K562 (cell line): Measurements from ENCODE around the gene CHD2. TPM values are rescaled to one million over a fixed set of nuclear protein-coding genes. Genes with fewer than 3 reads are reported as not detected.
A peak's percentile ranks its signal among the peaks of the same experiment; 100 is the strongest.

Experiments
- ATAC-seq: fragments of 200-7000 bp; cut with Tn5 transposase; 3 replicates; pipeline ENCODE4 v1.9.1; 2020; ENCODE audit warnings: moderate library complexity
- BruUV-seq: library from RNA; stranded (reverse); fragments of 400-500 nt; replicated peaks from 2 replicates; lab custom pipeline; 2021; lab: Mats Ljungman, UMichigan
- CTCF ChIA-PET: fragments of 300-600 bp; formaldehyde crosslinking; extraction: SDS; loops from one replicate; lab custom pipeline; 2021; ENCODE audit warnings: low intra/inter-chr PET ratio; lab: Yijun Ruan, JAX
- POLR2A ChIA-PET: fragments of 300-600, 350-650 bp; sonication (Branson Sonifier 250); formaldehyde crosslinking; extraction: SDS; loops from one replicate; lab custom pipeline; 2021; ENCODE audit warnings: antibody characterized with exemption, inconsistent platforms; lab: Yijun Ruan, JAX
- DNase-seq, 4 experiments: peaks; one replicate each; pipeline versions ENCODE4 v3.0.0 to v3.0.0-alpha.2; 2011 to 2018; ENCODE audit warnings: low spot score in 3 of 4, mixed read lengths in 3 of 4; ENCODE audit errors: extremely low read depth in 1 of 4
- FAIRE-seq: peaks from 2 replicates; lab custom pipeline; 2011; peaks lifted over from hg19 to GRCh38; lab: Jason Lieb, UNC
- H2AFZ ChIP-seq: 2 replicates; pipeline ENCODE4 v1.6.0; 2011; ENCODE audit warnings: low read depth, low read length, control low read depth, inconsistent platforms
- H3K27ac ChIP-seq: fragments of 200-600 bp; 3 replicates; pipeline ENCODE4 v1.8.0; 2011; ENCODE audit warnings: low read depth, mild to moderate bottlenecking, control low read depth, inconsistent platforms, low read length, moderate library complexity, mixed read lengths; ENCODE audit errors: extremely low read depth
- H3K27me3 ChIP-seq, 2 experiments: fragments of 300-600 bp in 1 of 2; 2 replicates in 1 of 2; 3 replicates in 1 of 2; pipeline versions ENCODE4 v1.6.0 to v1.8.0; 2011; ENCODE audit warnings: inconsistent platforms in 2 of 2, low read length in 2 of 2, mild to moderate bottlenecking in 1 of 2, mixed read lengths in 1 of 2, moderate library complexity in 1 of 2; ENCODE audit not compliant: control insufficient read depth in 2 of 2, insufficient read depth in 2 of 2
- H3K36me3 ChIP-seq: fragments of 300-600 bp; 3 replicates; pipeline ENCODE4 v1.8.0; 2011; ENCODE audit warnings: mild to moderate bottlenecking, low read length, inconsistent platforms; ENCODE audit not compliant: control insufficient read depth, insufficient read depth
- H3K4me1 ChIP-seq, 2 experiments: fragments of 200-600 bp in 1 of 2; replicated peaks in 1 of 2; 2 replicates in 1 of 2; 3 replicates in 1 of 2; pipeline versions ENCODE4 v1.5.1 to v1.8.0; 2011; ENCODE audit warnings: inconsistent platforms in 2 of 2, low read length in 2 of 2, mild to moderate bottlenecking in 1 of 2, mixed read lengths in 1 of 2, moderate library complexity in 1 of 2; ENCODE audit not compliant: control insufficient read depth in 2 of 2, insufficient read depth in 2 of 2
- H3K4me2 ChIP-seq: 2 replicates; pipeline ENCODE4 v1.6.1; 2011; ENCODE audit warnings: low read length, control low read depth, inconsistent platforms, mixed read lengths; ENCODE audit not compliant: insufficient read depth
- H3K4me3 ChIP-seq: fragments of 200-600 bp; sonication (generic), shearing (Covaris generic); 2 replicates; pipeline ENCODE4 v1.5.1; 2016; ENCODE audit warnings: control low read depth, inconsistent platforms
- H3K79me2 ChIP-seq: fragments of 200-600 bp; 3 replicates; pipeline ENCODE4 v1.8.0; 2011; ENCODE audit warnings: low read length, inconsistent platforms; ENCODE audit not compliant: control insufficient read depth, insufficient read depth
- H3K9ac ChIP-seq, 2 experiments: 2 replicates each; pipeline versions ENCODE4 v1.6.0 to v1.6.1; 2011; ENCODE audit warnings: low read depth in 2 of 2, low read length in 2 of 2, control low read depth in 1 of 2, inconsistent platforms in 1 of 2, mild to moderate bottlenecking in 1 of 2, mixed read lengths in 1 of 2; ENCODE audit not compliant: insufficient read depth in 1 of 2
- H3K9me1 ChIP-seq: one replicate; pipeline ENCODE4 v1.6.0; 2011; ENCODE audit warnings: inconsistent platforms, mild to moderate bottlenecking, low read length, moderate library complexity; ENCODE audit not compliant: control insufficient read depth, insufficient read depth
- H3K9me3 ChIP-seq: replicated peaks from 2 replicates; pipeline ENCODE4 v1.5.1; 2011; ENCODE audit warnings: low read depth, low read length, inconsistent platforms; ENCODE audit not compliant: control insufficient read depth, insufficient read depth
- H4K20me1 ChIP-seq: replicated peaks from 2 replicates; pipeline ENCODE4 v1.6.1; 2011; ENCODE audit warnings: low read length, inconsistent platforms, mixed read lengths; ENCODE audit not compliant: control insufficient read depth, insufficient read depth
- C11orf30 ChIP-seq: fragments of 450-650 bp; IDR thresholded peaks from 2 replicates; pipeline ENCODE4 v1.6.1; 2016; ENCODE audit warnings: low read depth, mild to moderate bottlenecking
- CTCFL ChIP-seq: IDR thresholded peaks from 2 replicates; pipeline ENCODE4 v1.6.1; 2011; ENCODE audit warnings: borderline replicate concordance, low read depth, mild to moderate bottlenecking, moderate library complexity, low read length; ENCODE audit not compliant: insufficient read depth, poor library complexity, severe bottlenecking
- LARP7 ChIP-seq: fragments of 450-650 bp; IDR thresholded peaks from 2 replicates; pipeline ENCODE4 v1.6.1; 2016
- MCM7 ChIP-seq, 2 experiments: fragments of 450-650 bp; IDR thresholded peaks; 2 replicates each; pipeline ENCODE4 v1.6.1; 2016 to 2018
- NFE2L1 ChIP-seq: fragments of 450-650 bp; IDR thresholded peaks from 2 replicates; pipeline ENCODE4 v1.6.1; 2016; ENCODE audit warnings: missing genetic modification characterization, low read depth, mild to moderate bottlenecking, missing compliant biosample characterization, moderate library complexity, borderline replicate concordance
- RBM22 ChIP-seq: fragments of 200-400 bp; formaldehyde crosslinking; IDR thresholded peaks from 2 replicates; pipeline ENCODE4 v1.6.1; 2018; ENCODE audit warnings: low read length, low read depth; ENCODE audit not compliant: poor library complexity, severe bottlenecking
- SAFB ChIP-seq: fragments of 200-400 bp; formaldehyde crosslinking; IDR thresholded peaks from 2 replicates; pipeline ENCODE4 v1.6.1; 2017; ENCODE audit warnings: low read depth, low read length, borderline replicate concordance
- SFPQ ChIP-seq: fragments of 200-400 bp; formaldehyde crosslinking; IDR thresholded peaks from 2 replicates; pipeline ENCODE4 v1.6.1; 2017; ENCODE audit warnings: mild to moderate bottlenecking, low read depth, low read length, moderate library complexity
- SP1 ChIP-seq: sonication (generic); formaldehyde crosslinking; IDR thresholded peaks from 2 replicates; pipeline ENCODE4 v1.8.1; 2022; ENCODE audit warnings: mild to moderate bottlenecking, missing genetic modification reagents
- TARDBP ChIP-seq: fragments of 450-650 bp; IDR thresholded peaks from 2 replicates; pipeline ENCODE4 v1.6.1; 2016
- ZNF316 ChIP-seq: fragments of 450-650 bp; IDR thresholded peaks from 2 replicates; pipeline ENCODE4 v1.6.1; 2016
- ZNF507 ChIP-seq: conservative IDR thresholded peaks from 2 replicates; pipeline ENCODE4 v1.6.1; 2017; ENCODE audit warnings: missing genetic modification characterization, missing compliant biosample characterization
- WGBS: fragments of 100-300 bp; shearing (Covaris generic); methylation state at CpG from one replicate; pipeline ENCODE4 v1.1.6; 2016; ENCODE audit warnings: low coverage, mixed read lengths; ENCODE audit not compliant: insufficient coverage; ENCODE audit errors: missing lambda C conversion rate; 5-methylcytosine and 5-hydroxymethylcytosine counted together
- in situ Hi-C: fragments of 300-500 bp; cut with MboI; formaldehyde crosslinking; loops from 4 replicates; pipeline ENCODE4 v1.15.0; 2018; ENCODE audit warnings: inconsistent platforms, mixed read lengths
- intact Hi-C: fragments of 100-400 bp; cut with micrococcal nuclease; formaldehyde crosslinking; loops from 2 replicates; pipeline ENCODE4 v1.14.2; 2022
- polyA plus RNA-seq, 8 experiments: library from polyadenylated mRNA; depleted of rRNA in 4 of 8; stranded (reverse) in 5 of 8; unstranded in 3 of 8; fragments of >200 nt; fragmentation: Nextera tagmentation in 2 of 8; fragmentation: Illumina TruSeq in 1 of 8; extraction: Ambion mirVana in 2 of 8; extraction: Trizol in 1 of 8; gene quantifications; 2 replicates each; pipeline versions ENCODE4 v1.2.1 to v1.2.3, GENCODE V29; 2011 to 2014; ENCODE audit warnings: inconsistent platforms in 1 of 8, missing spikeins in 1 of 8
- total RNA-seq, 7 experiments: library from RNA; depleted of rRNA in 6 of 7; stranded (reverse); fragments of >200 nt in 6 of 7; fragmentation: Illumina TruSeq in 2 of 7; extraction: Trizol in 2 of 7; gene quantifications; 2 replicates each; pipeline versions ENCODE4 v1.2.1 to v1.2.3, GENCODE V29; 2011 to 2021; ENCODE audit warnings: low replicate concordance in 1 of 7
- TF ChIP-seq, protein P1 (sequence below): fragments of 450-650 bp; IDR thresholded peaks from 2 replicates; pipeline ENCODE4 v1.6.1; 2016
- TF ChIP-seq, protein P2 (sequence below), 2 experiments: fragments of 450-650 bp; IDR thresholded peaks; 2 replicates each; pipeline ENCODE4 v1.6.1; 2018; ENCODE audit warnings: mild to moderate bottlenecking in 2 of 2, low read depth in 1 of 2; ENCODE audit not compliant: partially characterized antibody in 2 of 2

CHD2 gene
- total and polyA plus RNA-seq, 9 of the 15 experiments (the other 6 are each of a cell fraction or from before 2014, with no cell fraction given), result 38.9 to 70.8 (median 56.2) TPM

- POLR2A ChIA-PET, result interaction anchor here (0.7 to 1.5 kb wide), 4 partner anchors 14 to 145 kb away, joined by 3 to 5 read pairs (median 4); no protein-coding TSS in a partner anchor
- peaks cover under 1% of the 10 kb centered on the region; the same call in 1 of the 3 replicates for H3K79me2 ChIP-seq
- TF ChIP-seq TARDBP, result no peak
- TF ChIP-seq, protein P1, sequence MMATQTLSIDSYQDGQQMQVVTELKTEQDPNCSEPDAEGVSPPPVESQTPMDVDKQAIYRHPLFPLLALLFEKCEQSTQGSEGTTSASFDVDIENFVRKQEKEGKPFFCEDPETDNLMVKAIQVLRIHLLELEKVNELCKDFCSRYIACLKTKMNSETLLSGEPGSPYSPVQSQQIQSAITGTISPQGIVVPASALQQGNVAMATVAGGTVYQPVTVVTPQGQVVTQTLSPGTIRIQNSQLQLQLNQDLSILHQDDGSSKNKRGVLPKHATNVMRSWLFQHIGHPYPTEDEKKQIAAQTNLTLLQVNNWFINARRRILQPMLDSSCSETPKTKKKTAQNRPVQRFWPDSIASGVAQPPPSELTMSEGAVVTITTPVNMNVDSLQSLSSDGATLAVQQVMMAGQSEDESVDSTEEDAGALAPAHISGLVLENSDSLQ, result no peak
- no peak for TF ChIP-seq CTCFL
- TF ChIP-seq SFPQ, result no peak
- no peak for TF ChIP-seq ZNF507 (tag)
- TF ChIP-seq C11orf30, result peak; percentile 26; the same call in 1 of the 2 replicates
- no peak for TF ChIP-seq NFE2L1 (tag)
- no peak for TF ChIP-seq SAFB
- no peak for TF ChIP-seq LARP7
- no peak for TF ChIP-seq MCM7 (IDR thresholded peaks at IDR 0.05)
- TF ChIP-seq SP1 (CRISPR knock-in tag), result no peak
- TF ChIP-seq, protein P2, sequence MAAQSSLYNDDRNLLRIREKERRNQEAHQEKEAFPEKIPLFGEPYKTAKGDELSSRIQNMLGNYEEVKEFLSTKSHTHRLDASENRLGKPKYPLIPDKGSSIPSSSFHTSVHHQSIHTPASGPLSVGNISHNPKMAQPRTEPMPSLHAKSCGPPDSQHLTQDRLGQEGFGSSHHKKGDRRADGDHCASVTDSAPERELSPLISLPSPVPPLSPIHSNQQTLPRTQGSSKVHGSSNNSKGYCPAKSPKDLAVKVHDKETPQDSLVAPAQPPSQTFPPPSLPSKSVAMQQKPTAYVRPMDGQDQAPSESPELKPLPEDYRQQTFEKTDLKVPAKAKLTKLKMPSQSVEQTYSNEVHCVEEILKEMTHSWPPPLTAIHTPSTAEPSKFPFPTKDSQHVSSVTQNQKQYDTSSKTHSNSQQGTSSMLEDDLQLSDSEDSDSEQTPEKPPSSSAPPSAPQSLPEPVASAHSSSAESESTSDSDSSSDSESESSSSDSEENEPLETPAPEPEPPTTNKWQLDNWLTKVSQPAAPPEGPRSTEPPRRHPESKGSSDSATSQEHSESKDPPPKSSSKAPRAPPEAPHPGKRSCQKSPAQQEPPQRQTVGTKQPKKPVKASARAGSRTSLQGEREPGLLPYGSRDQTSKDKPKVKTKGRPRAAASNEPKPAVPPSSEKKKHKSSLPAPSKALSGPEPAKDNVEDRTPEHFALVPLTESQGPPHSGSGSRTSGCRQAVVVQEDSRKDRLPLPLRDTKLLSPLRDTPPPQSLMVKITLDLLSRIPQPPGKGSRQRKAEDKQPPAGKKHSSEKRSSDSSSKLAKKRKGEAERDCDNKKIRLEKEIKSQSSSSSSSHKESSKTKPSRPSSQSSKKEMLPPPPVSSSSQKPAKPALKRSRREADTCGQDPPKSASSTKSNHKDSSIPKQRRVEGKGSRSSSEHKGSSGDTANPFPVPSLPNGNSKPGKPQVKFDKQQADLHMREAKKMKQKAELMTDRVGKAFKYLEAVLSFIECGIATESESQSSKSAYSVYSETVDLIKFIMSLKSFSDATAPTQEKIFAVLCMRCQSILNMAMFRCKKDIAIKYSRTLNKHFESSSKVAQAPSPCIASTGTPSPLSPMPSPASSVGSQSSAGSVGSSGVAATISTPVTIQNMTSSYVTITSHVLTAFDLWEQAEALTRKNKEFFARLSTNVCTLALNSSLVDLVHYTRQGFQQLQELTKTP (IDR thresholded peaks at IDR 0.05; ENCODE audit: low read depth in 1 of 2, partially characterized antibody in 2 of 2), result no peak
- peak; percentile 53; the same call in 1 of the 2 replicates for TF ChIP-seq ZNF316
- TF ChIP-seq RBM22, result peak; percentile 26
Observed at GRCh38 chr15:92953566-92953965, 53.4 kb downstream of the CHD2 start.

More at GRCh38 chr15:92953566-92953965, 53.4 kb downstream of the CHD2 start:
- H3K4me2 ChIP-seq, result no peak overlapping the region
- DNase-seq (no peak), ATAC-seq (no peak), FAIRE-seq (no peak)
- H3K9me1 ChIP-seq, result no peaks in the 10 kb centered on the region
- in situ Hi-C loops (no loop called here), intact Hi-C loops (no loop called here)
- H3K9ac ChIP-seq, result no peak overlapping the region
- H3K4me1 ChIP-seq, result no peaks in the 10 kb centered on the region
- H4K20me1 ChIP-seq, result no peaks in the 10 kb centered on the region
- WGBS, result 100% methylated on average over 2 of the region's 2 CpGs
- H3K36me3 ChIP-seq, result peaks cover 92% of the 10 kb centered on the region
- no peaks in the 10 kb centered on the region for H3K27me3 ChIP-seq
- CTCF ChIA-PET, result no interaction called here
- H3K4me3 ChIP-seq, result no peak overlapping the region
- H3K27ac ChIP-seq, result no peak overlapping the region
- no peak overlapping the region for H2AFZ ChIP-seq
- H3K9me3 ChIP-seq, result peaks cover 10% of the 10 kb centered on the region; the same call in 1 of the 2 replicates
- no TSS peak for BruUV-seq
